Measurements from ENCODE around the gene EDC4.

DNA sequence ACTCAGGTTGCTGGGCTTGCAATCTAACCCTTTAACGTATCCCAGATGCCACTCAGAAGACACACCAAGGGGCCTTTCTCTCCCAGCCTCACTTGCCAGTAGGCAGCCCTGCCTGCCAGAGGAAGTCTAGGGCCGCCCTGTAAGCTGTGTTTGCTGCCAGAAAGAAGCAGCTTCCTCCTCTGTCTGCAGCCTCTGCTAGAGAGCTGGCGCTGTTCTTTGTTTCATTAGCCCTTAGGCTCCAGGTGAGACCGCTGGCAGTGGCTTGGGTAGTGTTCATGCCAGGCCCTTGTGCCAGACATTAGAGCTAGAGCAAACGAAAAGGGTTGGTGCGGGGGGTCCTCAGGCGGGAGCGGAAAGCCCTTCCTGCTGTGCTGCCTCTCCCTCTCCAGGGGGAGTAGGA is 49.9 kb downstream of the EDC4 start:
- TF ChIP-seq MAZ (IDR thresholded peaks at IDR 0.05; ENCODE audit: borderline replicate concordance, low read depth, low read length): no peak
- no peak for TF ChIP-seq MAZ (CRISPR knock-in tag; IDR thresholded peaks at IDR 0.05; ENCODE audit: low read depth)
- TF ChIP-seq ZNF24 (IDR thresholded peaks at IDR 0.05): no peak
- no peak for TF ChIP-seq DNMT1 (CRISPR knock-in tag; IDR thresholded peaks at IDR 0.05)
